ENCODE results near the gene MGA.
A peak's percentile ranks its signal among the peaks of the same experiment; 100 is the strongest.

Gene MGA

GRCh38 chr15:41791547-41791937, 131.3 kb downstream of the MGA start:
- Histone ChIP-seq H3K36me3 (replicated peaks) (no peaks in the 10 kb centered on the region), H3K27ac (peak overlapping the region; percentile 64), H3K4me3 (ENCODE audit: low read depth, low read length) (no peak overlapping the region), H3K27me3 (replicated peaks) (no peaks in the 10 kb centered on the region)
- DNase-seq = no peak
- in situ Hi-C loops (cut with HindIII; ENCODE audit: low pct_ligation_motif_present, low sequenced_read_pairs) = no loop called here
- TF ChIP-seq CTCF (IDR thresholded peaks at IDR 0.05; ENCODE audit: low read depth, low read length, missing control alignments) = no peak

GRCh38 chr15:41792000-41792637, 131.9 kb downstream of the MGA start:
- H3K27ac ChIP-seq = no peak overlapping the region

GRCh38 chr15:41794081-41794480, 133.9 kb downstream of the MGA start:
- in situ Hi-C loops (cut with HindIII; ENCODE audit: low pct_ligation_motif_present, low sequenced_read_pairs) = no loop called here
- DNase-seq = no peak
- H3K27me3 ChIP-seq (replicated peaks) = no peaks in the 10 kb centered on the region
- no peaks in the 10 kb centered on the region for H3K36me3 ChIP-seq (replicated peaks)
- TF ChIP-seq CTCF (IDR thresholded peaks at IDR 0.05; ENCODE audit: low read depth, low read length, missing control alignments) = no peak
- no peak overlapping the region for H3K4me3 ChIP-seq (ENCODE audit: low read depth, low read length)
- H3K27ac ChIP-seq = no peak overlapping the region

More at GRCh38 chr15:41792000-41792637, 131.9 kb downstream of the MGA start:
- Histone ChIP-seq H3K4me3 (ENCODE audit: low read depth, low read length) (no peak overlapping the region), H3K36me3 (replicated peaks) (no peaks in the 10 kb centered on the region), H3K27me3 (replicated peaks) (no peaks in the 10 kb centered on the region)
- no peak for TF ChIP-seq CTCF (IDR thresholded peaks at IDR 0.05; ENCODE audit: low read depth, low read length, missing control alignments)
- no peak for DNase-seq
- in situ Hi-C loops (cut with HindIII; ENCODE audit: low pct_ligation_motif_present, low sequenced_read_pairs) = no loop called here

GRCh38 chr15:41795996-41796856, 136.0 kb downstream of the MGA start:
- Histone ChIP-seq H3K4me3 (ENCODE audit: low read depth, low read length) (no peak overlapping the region), H3K27me3 (replicated peaks) (no peaks in the 10 kb centered on the region), H3K36me3 (replicated peaks) (peaks cover 7% of the 10 kb centered on the region), H3K27ac (no peak overlapping the region)
- in situ Hi-C loops (cut with HindIII; ENCODE audit: low pct_ligation_motif_present, low sequenced_read_pairs) = no loop called here
- no peak for TF ChIP-seq CTCF (IDR thresholded peaks at IDR 0.05; ENCODE audit: low read depth, low read length, missing control alignments)
- DNase-seq = no peak

GRCh38 chr15:41797201-41797944, 137.2 kb downstream of the MGA start:
- Histone ChIP-seq H3K4me3 (ENCODE audit: low read depth, low read length) (no peak overlapping the region), H3K27me3 (replicated peaks) (no peaks in the 10 kb centered on the region), H3K27ac (no peak overlapping the region), H3K36me3 (replicated peaks) (peaks cover 7% of the 10 kb centered on the region)
- no peak for TF ChIP-seq CTCF (IDR thresholded peaks at IDR 0.05; ENCODE audit: low read depth, low read length, missing control alignments)
- no peak for DNase-seq
- in situ Hi-C loops (cut with HindIII; ENCODE audit: low pct_ligation_motif_present, low sequenced_read_pairs) = no loop called here

All from brain microvascular endothelial cell (primary cell).